ENCODE measurements around the gene VWA2.

VWA2 gene

DNA sequence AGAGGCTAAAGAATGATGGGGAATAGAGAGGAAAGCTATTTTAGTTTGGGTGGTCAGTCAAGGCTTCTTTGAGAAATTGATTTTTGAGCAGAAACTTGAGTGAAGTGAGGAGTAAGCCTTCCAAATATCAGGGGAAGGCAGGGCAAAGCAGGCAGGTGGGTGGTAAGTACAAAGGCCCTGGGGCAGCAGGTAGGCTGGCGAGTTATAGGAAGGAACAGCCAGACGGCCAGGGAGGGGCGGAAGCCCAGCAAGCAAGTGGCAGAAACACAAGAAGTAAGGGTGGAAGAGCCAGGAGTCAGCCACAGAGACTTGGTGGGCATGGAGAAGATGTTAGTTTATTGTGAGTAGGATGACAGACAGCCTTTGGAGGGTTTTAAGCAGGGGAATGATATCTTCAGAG, 34.9 kb downstream of the VWA2 start:
- DNase-seq, result no peak
- no peak for TF ChIP-seq CTCF (IDR thresholded peaks at IDR 0.05; ENCODE audit: low read depth, low read length)
- Histone ChIP-seq H3K4me1 (no peaks in the 10 kb centered on the region), H3K27me3 (no peaks in the 10 kb centered on the region), H3K36me3 (no peaks in the 10 kb centered on the region), H3K9me3 (no peaks in the 10 kb centered on the region; the same call in 1 of the 2 replicates), H3K4me3 (ENCODE audit: low read depth, low read length) (no peak overlapping the region)

- no peak for TF ChIP-seq CTCF (IDR thresholded peaks at IDR 0.05; ENCODE audit: low read depth, low read length)
These were observed 35.8 kb downstream of the VWA2 start for GRCh38 chr10:114274616-114275453.

DNA sequence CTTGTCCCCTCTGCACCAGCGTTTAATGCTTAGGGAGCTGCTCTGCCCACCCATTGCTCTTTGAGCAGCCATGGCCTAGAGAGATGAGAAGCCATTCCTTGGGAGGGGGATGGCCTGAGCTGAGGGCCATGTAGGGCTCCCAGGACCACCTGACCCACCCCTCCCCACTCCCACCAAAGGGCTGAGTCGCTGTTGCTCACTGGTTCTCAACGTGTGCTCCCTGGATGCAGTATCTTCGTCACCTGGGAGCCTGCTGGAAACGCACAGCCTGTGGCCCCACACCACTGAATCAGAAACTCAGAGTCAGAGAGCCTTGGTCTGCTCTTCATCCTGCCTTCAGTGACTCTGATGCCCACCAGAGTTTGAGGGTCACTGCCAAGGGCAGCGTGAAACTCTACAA, 37.0 kb downstream of the VWA2 start:
- no peaks in the 10 kb centered on the region; the same call in 1 of the 2 replicates for H3K9me3 ChIP-seq
- no peaks in the 10 kb centered on the region for H3K27me3 ChIP-seq
- no peak for DNase-seq
- H3K4me1 ChIP-seq, result no peaks in the 10 kb centered on the region
- H3K4me3 ChIP-seq (ENCODE audit: low read depth, low read length), result no peak overlapping the region
- H3K36me3 ChIP-seq, result no peaks in the 10 kb centered on the region
- no peak for TF ChIP-seq CTCF (IDR thresholded peaks at IDR 0.05; ENCODE audit: low read depth, low read length)

More at GRCh38 chr10:114274616-114275453, 35.8 kb downstream of the VWA2 start:
- Histone ChIP-seq H3K36me3 (no peaks in the 10 kb centered on the region), H3K4me3 (ENCODE audit: low read depth, low read length) (no peak overlapping the region), H3K27me3 (no peaks in the 10 kb centered on the region), H3K9me3 (no peaks in the 10 kb centered on the region; the same call in 1 of the 2 replicates), H3K4me1 (no peaks in the 10 kb centered on the region)
- no peak for DNase-seq

GRCh38 chr10:114276671-114277070, 37.6 kb downstream of the VWA2 start:
- Histone ChIP-seq H3K4me1 (no peaks in the 10 kb centered on the region), H3K36me3 (no peaks in the 10 kb centered on the region), H3K27me3 (no peaks in the 10 kb centered on the region), H3K4me3 (ENCODE audit: low read depth, low read length) (no peak overlapping the region), H3K9me3 (no peaks in the 10 kb centered on the region; the same call in 1 of the 2 replicates)
- peak; percentile 24 for DNase-seq
- no peak for TF ChIP-seq CTCF (IDR thresholded peaks at IDR 0.05; ENCODE audit: low read depth, low read length)

- no peak for TF ChIP-seq CTCF (IDR thresholded peaks at IDR 0.05; ENCODE audit: low read depth, low read length)
- H3K27me3 ChIP-seq, result no peaks in the 10 kb centered on the region
- no peak overlapping the region for H3K4me3 ChIP-seq (ENCODE audit: low read depth, low read length)
- DNase-seq, result no peak
- H3K4me1 ChIP-seq, result no peaks in the 10 kb centered on the region
- H3K9me3 ChIP-seq, result no peaks in the 10 kb centered on the region
- H3K36me3 ChIP-seq, result no peaks in the 10 kb centered on the region
These were observed 39.3 kb downstream of the VWA2 start for GRCh38 chr10:114278140-114278883.

GRCh38 chr10:114278884-114279191, 39.8 kb downstream of the VWA2 start:
- TF ChIP-seq CTCF (IDR thresholded peaks at IDR 0.05; ENCODE audit: low read depth, low read length), result no peak

More at GRCh38 chr10:114278884-114279191, 39.8 kb downstream of the VWA2 start:
- Histone ChIP-seq H3K4me1 (no peaks in the 10 kb centered on the region), H3K36me3 (no peaks in the 10 kb centered on the region), H3K9me3 (no peaks in the 10 kb centered on the region), H3K4me3 (ENCODE audit: low read depth, low read length) (no peak overlapping the region), H3K27me3 (no peaks in the 10 kb centered on the region)
- no peak for DNase-seq

Data from BE2C (cell line).